Germinal center (tissue), 1 donor: ENCODE results near the gene OR52J3.

Experiments used
- DNase-seq: peaks from one replicate; pipeline ENCODE4 v3.0.0; 2012; ENCODE audit warnings: mixed read lengths, low spot score

The OR52J3 gene

DNA sequence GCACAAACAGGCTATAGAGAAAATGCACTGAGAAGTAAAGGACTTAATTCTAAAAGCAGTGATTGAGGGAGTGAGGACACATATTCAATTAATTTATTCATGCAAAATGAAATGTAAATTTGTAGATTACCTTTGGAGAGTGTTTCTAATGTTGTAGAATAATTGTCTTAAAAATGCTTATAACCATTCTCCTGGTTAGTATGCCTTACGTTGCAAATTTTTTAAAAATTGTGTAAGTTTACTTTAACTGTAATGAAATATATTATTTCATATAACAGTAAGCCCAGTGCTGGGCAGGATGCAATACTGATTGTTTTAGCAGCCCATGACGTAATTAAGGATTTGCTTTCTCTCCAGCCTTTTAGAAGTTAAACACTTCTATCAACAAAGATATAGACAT lies 49.7 kb downstream of the OR52J3 start:
- DNase-seq, result no peak
